Endothelial cell of umbilical vein (primary cell): ENCODE results near the gene TIPRL. TPM values are rescaled to one million over a fixed set of nuclear protein-coding genes. Genes with fewer than 3 reads are reported as not detected.

ENCODE experiments used
- BruUV-seq: library from RNA; stranded (reverse); fragments of 400-500 nt; replicated peaks from 2 replicates; lab custom pipeline; 2021; lab: Mats Ljungman, UMichigan
- CTCF ChIA-PET: fragments of 300-600, 350-600 bp; sonication (Branson Sonifier 250); formaldehyde crosslinking; loops from one replicate; lab custom pipeline; 2021; ENCODE audit warnings: antibody characterized with exemption, inconsistent platforms; lab: Charles Lee
- POLR2A ChIA-PET: fragments of 300-600, 350-600 bp; sonication (Branson Sonifier 250); formaldehyde crosslinking; loops from one replicate; lab custom pipeline; 2021; ENCODE audit warnings: antibody characterized with exemption, inconsistent platforms; lab: Charles Lee
- DNase-seq: peaks from one replicate; pipeline ENCODE4 v3.0.0-alpha.2; 2011; ENCODE audit warnings: low read depth, low spot score
- FAIRE-seq: peaks from 2 replicates; lab custom pipeline; 2011; peaks lifted over from hg19 to GRCh38; lab: Jason Lieb, UNC
- H2AFZ ChIP-seq: 2 replicates; pipeline ENCODE4 v1.6.0; 2012; ENCODE audit warnings: low read depth, low read length, control low read depth, inconsistent platforms
- H3K27ac ChIP-seq: 2 replicates; pipeline ENCODE4 v1.5.1; 2011; ENCODE audit warnings: low read depth, mild to moderate bottlenecking, control low read depth, low read length, moderate library complexity; ENCODE audit not compliant: insufficient read depth
- H3K27me3 ChIP-seq, 2 experiments: 2 replicates each; pipeline versions ENCODE4 v1.6.0 to v1.6.1; 2011; ENCODE audit warnings: low read length in 2 of 2, mixed read lengths in 1 of 2; ENCODE audit not compliant: control insufficient read depth in 2 of 2, insufficient read depth in 2 of 2
- H3K36me3 ChIP-seq, 2 experiments: 2 replicates in 1 of 2; 3 replicates in 1 of 2; pipeline ENCODE4 v1.5.1; 2011; ENCODE audit warnings: low read length in 2 of 2, mild to moderate bottlenecking in 1 of 2, moderate library complexity in 1 of 2; ENCODE audit not compliant: control insufficient read depth in 2 of 2, insufficient read depth in 2 of 2; ENCODE audit errors: extremely low read depth in 1 of 2
- H3K4me1 ChIP-seq: 3 replicates; pipeline ENCODE4 v1.5.1; 2011; ENCODE audit warnings: mild to moderate bottlenecking, low read length; ENCODE audit not compliant: control insufficient read depth, insufficient read depth; ENCODE audit errors: extremely low read depth
- H3K4me2 ChIP-seq: 2 replicates; pipeline ENCODE4 v1.6.1; 2011; ENCODE audit warnings: low read length, control low read depth, mixed read lengths; ENCODE audit not compliant: insufficient read depth
- H3K4me3 ChIP-seq, 3 experiments: fragments of 200-600 bp in 1 of 3; sonication (generic), shearing (Covaris generic) in 1 of 3; replicated peaks in 1 of 3; 2 replicates each; pipeline ENCODE4 v1.5.1; 2011 to 2016; ENCODE audit warnings: control low read depth in 3 of 3, low read length in 3 of 3, mild to moderate bottlenecking in 2 of 3, inconsistent platforms in 1 of 3, low read depth in 1 of 3, moderate library complexity in 1 of 3; ENCODE audit not compliant: insufficient read depth in 1 of 3
- H3K79me2 ChIP-seq: 2 replicates; pipeline ENCODE4 v1.6.0; 2012; ENCODE audit warnings: low read length, inconsistent platforms; ENCODE audit not compliant: control insufficient read depth, insufficient read depth
- H3K9ac ChIP-seq: replicated peaks from 2 replicates; pipeline ENCODE3; 2011; ENCODE audit warnings: low read length, control low read depth; ENCODE audit not compliant: insufficient read depth; ENCODE audit errors: extremely low read depth
- H3K9me1 ChIP-seq: replicated peaks from 3 replicates; pipeline ENCODE4 v1.6.0; 2011; ENCODE audit warnings: mild to moderate bottlenecking, low read length; ENCODE audit not compliant: control insufficient read depth, insufficient read depth; ENCODE audit errors: extremely low read depth
- H3K9me3 ChIP-seq: replicated peaks from 2 replicates; pipeline ENCODE4 v1.5.1; 2012; ENCODE audit warnings: low read length, inconsistent platforms; ENCODE audit not compliant: control insufficient read depth, insufficient read depth
- H4K20me1 ChIP-seq: replicated peaks from 2 replicates; pipeline ENCODE3; 2011; ENCODE audit warnings: mild to moderate bottlenecking, low read length; ENCODE audit not compliant: control insufficient read depth, insufficient read depth; ENCODE audit errors: extremely low read depth
- EZH2 ChIP-seq: IDR thresholded peaks from 2 replicates; pipeline ENCODE4 v1.6.1; 2012; ENCODE audit warnings: borderline replicate concordance, low read depth, mild to moderate bottlenecking, moderate library complexity, low read length, inconsistent platforms; ENCODE audit not compliant: severe bottlenecking
- FOS ChIP-seq: IDR thresholded peaks from 2 replicates; pipeline ENCODE4 v1.6.1; 2011; ENCODE audit warnings: mild to moderate bottlenecking, low read length, moderate library complexity, borderline replicate concordance; ENCODE audit not compliant: insufficient read depth
- GATA2 ChIP-seq: IDR thresholded peaks from 2 replicates; pipeline ENCODE4 v1.7.0; 2011; ENCODE audit warnings: low read depth, mild to moderate bottlenecking, moderate library complexity, mixed read lengths, low read length; ENCODE audit not compliant: insufficient read length, insufficient read depth
- JUN ChIP-seq: IDR thresholded peaks from 2 replicates; pipeline ENCODE4 v1.6.1; 2011; ENCODE audit warnings: borderline replicate concordance, low read depth; ENCODE audit not compliant: insufficient read length, insufficient read depth
- MYC ChIP-seq: IDR thresholded peaks from one replicate; pipeline ENCODE4 v1.6.1; 2011; ENCODE audit warnings: mild to moderate bottlenecking, low read depth, low read length
- POLR2A ChIP-seq: IDR thresholded peaks from 2 replicates; pipeline ENCODE4 v1.6.1; 2012; ENCODE audit warnings: low read depth, mild to moderate bottlenecking, control low read depth, low read length
- POLR2AphosphoS5 ChIP-seq: IDR thresholded peaks from 2 replicates; pipeline ENCODE4 v1.6.1; 2012; ENCODE audit warnings: low read depth, mild to moderate bottlenecking, control low read depth, low read length, moderate library complexity; ENCODE audit not compliant: insufficient read depth
- dilution Hi-C: fragments of 300-500 bp; cut with MboI; formaldehyde crosslinking; loops from one replicate; pipeline ENCODE4 v1.15.0; 2019; ENCODE audit warnings: low sequenced_read_pairs; ENCODE audit not compliant: extremely low pct_ligation_motif_present
- intact Hi-C: fragments of 100-400 bp; cut with micrococcal nuclease; formaldehyde crosslinking; loops from one replicate; pipeline ENCODE4 v1.10.0; 2022
- polyA plus RNA-seq, 4 experiments: library from polyadenylated mRNA; depleted of rRNA in 3 of 4; stranded (reverse) in 3 of 4; unstranded in 1 of 4; fragments of >200 nt; gene quantifications; 2 replicates each; pipeline versions ENCODE4 v1.2.1 to v1.2.3, GENCODE V29; 2011 to 2012; ENCODE audit warnings: missing spikeins in 1 of 4
- total RNA-seq: library from RNA; stranded (reverse); gene quantifications from 2 replicates; pipeline ENCODE4 v1.2.3, GENCODE V29; 2021

Gene TIPRL
- total and polyA plus RNA-seq, 2 donors (not counting 3 experiments of a cell fraction or from before 2014, with no cell fraction given): 14.0 to 45.8 TPM

DNA sequence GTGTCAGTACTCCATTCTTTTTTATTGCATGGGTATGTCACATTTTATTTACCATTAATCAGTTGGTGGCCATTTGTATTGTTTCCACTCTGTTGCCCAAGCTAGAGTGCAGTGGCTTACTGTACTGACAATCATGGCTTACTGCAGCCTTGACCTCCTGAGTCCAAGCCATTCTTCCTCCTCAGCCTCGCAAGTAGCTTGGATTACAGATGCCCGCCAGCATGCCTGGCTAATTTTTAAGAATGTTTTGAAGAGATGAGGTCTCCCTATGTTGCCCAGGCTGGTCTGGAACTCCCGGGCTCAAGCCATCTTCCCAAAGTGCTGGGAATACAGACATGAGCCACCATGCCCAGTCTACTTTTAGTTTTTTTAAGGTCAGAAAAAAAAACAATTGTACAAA is 46.2 kb downstream of the TIPRL start:
- H3K4me1 ChIP-seq: peaks cover 23% of the 10 kb centered on the region
- no peak for DNase-seq
- H3K27me3 ChIP-seq: peaks cover 6 to 7% of the 10 kb centered on the region in 2 experiments
- H3K36me3 ChIP-seq: no peaks in the 10 kb centered on the region
- H3K27ac ChIP-seq: no peak overlapping the region
- no peaks in the 10 kb centered on the region for H3K9me3 ChIP-seq
- H3K4me3 ChIP-seq: no peak overlapping the region
- dilution Hi-C loops: no loop called here
- intact Hi-C loops: loop anchor here (5.0 to 10.0 kb wide), 3 partner anchors 138 to 890 kb away; no protein-coding TSS in a partner anchor
- CTCF ChIA-PET: interaction anchor here (1.1 to 3.3 kb wide), 3 partner anchors 10 to 118 kb away, joined by 3 to 41 read pairs (median 17); no protein-coding TSS in a partner anchor
- H3K4me2 ChIP-seq: peak overlapping the region; percentile 53
- no peak for FAIRE-seq
- H3K9me1 ChIP-seq: no peaks in the 10 kb centered on the region
- H3K9ac ChIP-seq: no peak overlapping the region
- no TSS peak for BruUV-seq
- peak overlapping the region; percentile 15 for H2AFZ ChIP-seq
- TF ChIP-seq MYC (no peak), GATA2 (no peak), POLR2A (no peak), JUN (no peak), POLR2AphosphoS5 (no peak), FOS (no peak), EZH2 (no peak)
- H4K20me1 ChIP-seq: no peaks in the 10 kb centered on the region
- H3K79me2 ChIP-seq: peaks cover 38% of the 10 kb centered on the region
- POLR2A ChIA-PET: no interaction called here
